Activated naive CD4-positive, alpha-beta T cell treated with anti-CD3 and anti-CD28 coated beads for 36 hours (primary cell): ENCODE results near the gene MAPK8. TPM values are rescaled to one million over a fixed set of nuclear protein-coding genes. Genes with fewer than 3 reads are reported as not detected.

ENCODE experiments used
- CTCF ChIA-PET: fragments of 350-600 bp; sonication (Branson Sonifier 250); formaldehyde crosslinking; loops from one replicate; lab custom pipeline; 2021; ENCODE audit warnings: antibody characterized with exemption; lab: Charles Lee
- DNase-seq: peaks from one replicate; pipeline ENCODE4 v3.0.0-alpha.2; 2020
- H3K27ac Mint-ChIP-seq: one replicate; pipeline ENCODE4 v1.8.0; 2021; ENCODE audit warnings: mild to moderate bottlenecking, mixed read lengths
- H3K27me3 Mint-ChIP-seq: one replicate; pipeline ENCODE4 v1.8.0; 2021; ENCODE audit warnings: low read depth, mixed read lengths
- H3K36me3 Mint-ChIP-seq: one replicate; pipeline ENCODE4 v1.8.0; 2021; ENCODE audit warnings: low read depth, mixed read lengths
- H3K4me1 Mint-ChIP-seq: one replicate; pipeline ENCODE4 v1.8.0; 2021; ENCODE audit warnings: low read depth, mixed read lengths
- H3K4me3 Mint-ChIP-seq: one replicate; pipeline ENCODE4 v1.8.0; 2021; ENCODE audit warnings: mild to moderate bottlenecking, moderate library complexity, mixed read lengths
- H3K9me3 Mint-ChIP-seq: one replicate; pipeline ENCODE4 v1.8.0; 2021; ENCODE audit warnings: mixed read lengths
- intact Hi-C: fragments of 100-400 bp; cut with micrococcal nuclease; formaldehyde crosslinking; loops from one replicate; pipeline ENCODE4 v1.15.1; 2023
- total RNA-seq, 2 experiments: library from RNA; stranded (reverse); gene quantifications; one replicate each; pipeline ENCODE4 v1.2.3, GENCODE V29; 2021

MAPK8 gene
- total RNA-seq, 2 experiments from 2014 or later, result 29.7 to 36.2 TPM

DNA sequence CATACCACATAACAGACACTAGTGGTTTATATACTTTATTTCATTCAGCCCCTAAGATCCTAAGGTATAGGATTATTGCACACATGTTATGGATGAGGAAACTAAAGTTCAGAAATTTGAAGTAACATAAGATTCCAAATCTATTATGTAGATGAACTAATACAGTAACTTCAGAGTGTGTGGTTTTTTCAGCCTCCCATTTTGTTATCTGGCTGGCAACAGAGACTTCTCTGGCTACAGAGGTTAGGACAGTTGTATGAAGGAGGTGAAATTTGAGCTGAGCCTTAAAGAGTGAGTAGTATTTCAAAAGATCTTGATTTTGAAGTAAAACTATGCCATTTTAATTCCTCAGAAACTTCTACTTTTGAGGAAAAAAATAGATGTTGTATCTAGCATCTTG, 125.4 kb downstream of the MAPK8 start:
- no peaks in the 10 kb centered on the region for H3K27me3 Mint-ChIP-seq
- H3K27ac Mint-ChIP-seq, result no peak overlapping the region
- peaks cover 16% of the 10 kb centered on the region for H3K36me3 Mint-ChIP-seq
- H3K4me1 Mint-ChIP-seq, result no peaks in the 10 kb centered on the region
- CTCF ChIA-PET, result no interaction called here
- H3K4me3 Mint-ChIP-seq, result no peak overlapping the region
- no peaks in the 10 kb centered on the region for H3K9me3 Mint-ChIP-seq
- intact Hi-C loops, result no loop called here
- DNase-seq, result no peak

DNA sequence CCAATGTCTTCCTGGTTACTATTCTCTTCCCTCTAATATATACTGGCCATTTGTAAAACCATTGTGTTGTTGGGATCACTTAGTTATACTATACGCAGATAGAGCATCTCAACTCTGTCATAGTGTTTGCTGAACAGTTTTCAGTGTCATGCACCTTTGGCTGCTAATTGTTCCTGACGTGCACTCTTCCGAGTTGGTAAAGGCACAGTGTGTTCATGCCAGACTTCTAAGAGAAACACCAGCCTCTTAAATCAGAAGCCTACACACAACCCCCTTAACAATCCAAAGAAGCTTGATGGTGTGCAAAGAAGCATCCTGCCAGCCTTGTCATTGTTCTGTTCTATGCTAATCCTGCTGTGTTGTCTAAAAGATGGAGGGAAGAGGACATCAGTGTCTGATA, 131.1 kb downstream of the MAPK8 start:
- DNase-seq, result no peak
- peaks cover 9% of the 10 kb centered on the region for H3K36me3 Mint-ChIP-seq
- H3K4me3 Mint-ChIP-seq, result no peak overlapping the region
- no peak overlapping the region for H3K27ac Mint-ChIP-seq
- intact Hi-C loops, result no loop called here
- H3K4me1 Mint-ChIP-seq, result no peaks in the 10 kb centered on the region
- CTCF ChIA-PET, result interaction anchor here (0.6 kb wide), 1 partner anchor 573 kb away, joined by 3 read pairs; no protein-coding TSS in a partner anchor
- H3K9me3 Mint-ChIP-seq, result no peaks in the 10 kb centered on the region
- no peaks in the 10 kb centered on the region for H3K27me3 Mint-ChIP-seq

DNA sequence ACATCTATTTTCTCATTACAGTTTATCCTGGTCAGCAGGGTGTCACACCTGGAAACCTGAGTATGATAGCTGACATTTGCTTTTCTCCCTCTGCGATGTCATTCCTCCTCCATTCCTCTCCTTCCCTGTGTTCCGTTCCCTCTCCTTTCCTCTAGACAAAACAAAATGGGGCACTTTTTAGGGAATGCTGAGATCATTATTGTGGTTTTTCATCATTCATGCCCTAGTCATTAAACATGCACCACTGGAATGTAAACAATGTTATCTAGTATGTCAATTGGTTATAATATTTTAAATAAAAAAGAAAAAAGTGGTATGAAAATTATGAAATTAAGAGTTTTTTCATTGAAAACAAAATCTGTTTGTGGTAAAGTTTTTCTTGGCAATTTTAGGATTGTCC, 132.6 kb downstream of the MAPK8 start:
- Mint-ChIP-seq H3K4me1 (no peaks in the 10 kb centered on the region), H3K4me3 (no peak overlapping the region), H3K36me3 (peaks cover 6% of the 10 kb centered on the region), H3K9me3 (no peaks in the 10 kb centered on the region), H3K27me3 (no peaks in the 10 kb centered on the region), H3K27ac (no peak overlapping the region)
- CTCF ChIA-PET, result no interaction called here
- no peak for DNase-seq
- intact Hi-C loops, result no loop called here

DNA sequence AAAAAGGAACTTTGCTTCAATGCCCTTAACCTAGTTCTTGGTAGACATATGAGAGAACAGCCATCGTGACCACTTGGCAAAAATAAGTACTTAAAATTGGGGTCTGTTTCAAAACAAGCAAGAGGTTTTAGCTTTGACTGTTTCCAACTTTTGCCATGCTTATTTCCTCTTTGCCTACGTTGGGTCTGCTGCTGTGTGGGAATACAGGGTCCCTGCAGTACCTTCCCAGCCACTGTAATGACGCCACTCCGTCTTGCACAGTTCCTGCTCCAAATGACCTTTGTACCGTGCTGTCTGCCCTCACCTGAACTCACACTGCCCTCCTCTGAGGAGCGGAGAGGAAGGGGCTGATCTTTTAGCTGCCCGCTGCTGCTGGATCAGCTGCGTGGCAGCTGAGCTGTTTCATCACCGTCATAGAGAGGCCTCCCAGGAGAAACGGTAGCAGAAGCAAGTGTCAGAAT, 133.1 kb downstream of the MAPK8 start:
- Mint-ChIP-seq H3K4me3 (no peak overlapping the region), H3K27me3 (no peaks in the 10 kb centered on the region), H3K4me1 (no peaks in the 10 kb centered on the region), H3K27ac (no peak overlapping the region), H3K9me3 (no peaks in the 10 kb centered on the region), H3K36me3 (peaks cover 4% of the 10 kb centered on the region)
- no peak for DNase-seq
- intact Hi-C loops, result no loop called here
- CTCF ChIA-PET, result no interaction called here

DNA sequence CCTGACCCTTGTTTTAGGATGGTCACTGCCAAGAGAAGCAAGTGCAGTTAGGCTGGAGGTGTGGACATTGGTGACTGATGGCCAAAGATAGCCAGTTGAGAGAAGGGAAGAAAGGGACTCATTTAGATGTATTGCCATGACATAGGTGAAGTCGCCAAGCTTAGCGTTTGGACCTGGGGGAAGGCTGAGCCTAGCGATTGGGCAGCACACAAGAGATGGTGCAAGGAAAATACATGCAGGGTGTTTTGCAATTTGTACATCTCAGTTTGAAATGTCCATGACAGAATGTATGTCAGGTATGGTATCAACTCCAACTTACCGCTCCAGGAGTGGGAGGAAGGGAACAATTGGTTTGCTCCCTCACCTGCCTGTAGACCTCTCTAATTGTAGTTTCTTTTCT, 134.3 kb downstream of the MAPK8 start:
- no peak for DNase-seq
- CTCF ChIA-PET, result no interaction called here
- Mint-ChIP-seq H3K4me1 (no peaks in the 10 kb centered on the region), H3K27me3 (no peaks in the 10 kb centered on the region), H3K9me3 (no peaks in the 10 kb centered on the region), H3K36me3 (peaks cover 4% of the 10 kb centered on the region), H3K4me3 (no peak overlapping the region), H3K27ac (no peak overlapping the region)
- intact Hi-C loops, result no loop called here

DNA sequence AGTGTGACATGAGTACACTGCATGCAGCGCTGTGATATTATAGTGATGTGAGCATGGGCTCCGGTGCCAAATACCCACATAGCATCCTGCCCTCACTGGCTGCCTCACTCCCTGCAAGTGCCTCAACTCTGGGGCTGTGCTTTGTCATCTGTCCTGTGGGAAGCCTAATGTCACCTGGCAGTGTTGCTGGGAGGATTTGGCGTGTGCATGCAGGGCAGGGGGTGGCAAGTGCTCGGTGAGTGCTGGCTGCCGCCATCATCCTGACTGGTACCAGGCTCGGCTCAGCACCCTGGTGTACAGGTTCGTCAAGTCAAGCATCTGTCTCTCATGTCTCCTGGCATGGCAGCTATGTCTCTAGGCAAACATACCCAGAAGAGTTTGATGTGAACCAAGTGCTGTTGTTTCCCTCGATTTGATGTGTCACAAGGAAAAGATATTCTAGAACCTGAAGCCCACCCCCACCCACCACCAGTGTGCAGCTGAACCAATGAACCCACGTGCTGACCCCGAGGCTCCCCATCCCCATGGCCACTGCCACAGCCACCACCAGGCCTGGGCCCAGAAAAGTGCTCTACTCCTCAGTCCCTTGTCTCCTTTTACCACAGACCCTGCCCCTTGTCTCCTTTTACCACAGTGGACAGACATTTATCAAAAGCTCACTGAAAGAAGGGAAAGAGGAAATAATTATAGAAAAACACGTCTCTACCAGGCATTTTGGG, 135.8 kb downstream of the MAPK8 start:
- no peak overlapping the region for H3K4me3 Mint-ChIP-seq
- CTCF ChIA-PET, result interaction anchor here (1.0 kb wide), 1 partner anchor 17 kb away, joined by 3 read pairs; no protein-coding TSS in a partner anchor
- no peaks in the 10 kb centered on the region for H3K4me1 Mint-ChIP-seq
- H3K9me3 Mint-ChIP-seq, result no peaks in the 10 kb centered on the region
- DNase-seq, result no peak
- intact Hi-C loops, result no loop called here
- H3K36me3 Mint-ChIP-seq, result peaks cover 2% of the 10 kb centered on the region
- no peak overlapping the region for H3K27ac Mint-ChIP-seq
- H3K27me3 Mint-ChIP-seq, result no peaks in the 10 kb centered on the region

DNA sequence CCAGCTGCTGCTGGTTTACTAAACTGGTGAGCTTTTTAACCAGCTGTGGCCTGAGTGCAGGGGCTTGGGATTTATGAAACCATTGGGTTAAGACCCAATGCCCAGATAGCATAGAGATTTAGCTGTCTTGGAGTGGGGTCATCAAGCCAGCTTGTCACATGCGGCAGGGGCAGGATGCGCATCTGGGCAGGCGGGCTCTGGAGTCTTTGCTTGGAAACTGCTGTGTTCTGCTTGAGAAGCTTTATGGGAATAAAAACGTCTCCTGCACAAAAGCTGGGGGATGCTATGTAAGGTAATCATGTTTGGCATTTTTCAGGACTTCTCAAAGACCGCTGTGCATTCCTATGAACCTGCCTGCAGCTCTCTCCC, 136.3 kb downstream of the MAPK8 start:
- Mint-ChIP-seq H3K4me1 (no peaks in the 10 kb centered on the region), H3K27ac (no peak overlapping the region), H3K27me3 (no peaks in the 10 kb centered on the region), H3K4me3 (no peak overlapping the region), H3K9me3 (no peaks in the 10 kb centered on the region), H3K36me3 (peaks cover 2% of the 10 kb centered on the region)
- CTCF ChIA-PET, result interaction anchor here (0.7 to 1.0 kb wide), 2 partner anchors 18 to 24 kb away, joined by 3 read pairs; no protein-coding TSS in a partner anchor
- DNase-seq, result no peak
- intact Hi-C loops, result no loop called here

DNA sequence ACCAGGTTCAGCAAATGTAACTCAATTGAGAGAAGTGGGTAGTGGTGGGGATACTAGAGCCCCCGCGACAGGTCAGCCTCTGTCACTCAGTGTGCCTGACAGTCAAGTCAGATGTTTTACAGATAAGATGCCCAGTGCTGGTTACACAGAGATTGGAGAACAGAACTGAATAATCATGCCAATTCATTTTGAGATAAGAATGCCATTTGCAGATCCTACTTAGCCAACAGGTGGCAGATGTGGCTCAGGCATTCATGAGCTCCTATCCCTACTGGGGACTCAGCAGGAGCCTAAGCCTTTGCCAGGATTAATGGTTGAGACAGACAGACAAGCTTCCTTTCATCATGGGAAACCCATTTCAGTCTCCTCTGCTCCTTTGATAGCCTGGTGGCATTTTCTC, 137.8 kb downstream of the MAPK8 start:
- H3K4me1 Mint-ChIP-seq, result no peaks in the 10 kb centered on the region
- no peak overlapping the region for H3K4me3 Mint-ChIP-seq
- intact Hi-C loops, result no loop called here
- no peaks in the 10 kb centered on the region for H3K9me3 Mint-ChIP-seq
- H3K27me3 Mint-ChIP-seq, result no peaks in the 10 kb centered on the region
- DNase-seq, result no peak
- H3K27ac Mint-ChIP-seq, result no peak overlapping the region
- H3K36me3 Mint-ChIP-seq, result no peaks in the 10 kb centered on the region
- CTCF ChIA-PET, result no interaction called here

DNA sequence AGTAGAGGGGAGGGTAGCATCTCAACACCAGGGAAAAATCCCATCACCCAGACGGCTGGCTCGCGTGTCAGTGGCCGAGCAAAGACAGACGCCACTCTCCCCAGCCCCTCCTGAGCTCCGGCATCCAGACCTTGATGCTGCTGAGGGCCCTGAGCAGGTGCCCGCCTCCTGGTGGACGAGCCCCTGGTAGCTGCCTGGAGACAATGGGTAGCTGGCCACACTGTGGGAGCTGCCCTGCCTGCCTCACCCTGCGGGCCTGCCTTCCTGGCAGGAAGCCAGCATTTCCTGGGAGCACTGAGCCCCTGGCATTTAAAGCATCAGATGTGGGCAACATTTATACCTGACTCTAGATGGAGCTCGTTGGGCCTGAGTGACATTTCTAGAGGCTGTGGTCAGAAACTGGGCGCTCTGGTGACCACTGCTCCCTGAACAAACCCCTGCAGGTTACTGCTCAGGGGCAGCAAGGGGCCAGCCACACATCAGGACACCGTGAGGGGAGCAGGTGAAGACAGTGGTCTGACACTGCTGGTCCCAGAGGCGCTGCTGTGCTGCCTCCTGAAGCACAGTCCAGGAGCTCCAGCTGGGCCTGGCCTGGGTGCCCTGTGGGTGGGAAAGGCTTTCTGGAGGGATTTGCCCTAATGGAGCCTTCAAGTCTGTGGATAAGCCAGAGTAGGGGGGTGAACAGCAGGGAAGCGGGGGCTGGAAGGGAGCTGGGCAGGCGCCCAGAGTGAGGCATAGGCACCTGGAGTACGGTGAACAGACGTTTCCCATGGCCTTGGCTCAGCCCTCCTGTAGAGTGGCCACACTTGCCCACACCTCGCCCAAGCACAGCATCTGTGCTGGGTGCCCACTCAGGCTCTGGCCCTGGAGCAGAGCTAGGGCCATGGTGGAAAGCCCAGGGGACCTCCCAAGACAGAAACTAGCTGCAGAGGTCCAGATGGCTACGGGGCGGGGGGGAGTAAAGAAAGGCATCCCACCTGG, 138.7 kb downstream of the MAPK8 start:
- Mint-ChIP-seq H3K4me3 (no peak overlapping the region), H3K36me3 (no peaks in the 10 kb centered on the region), H3K27ac (no peak overlapping the region), H3K27me3 (no peaks in the 10 kb centered on the region), H3K4me1 (no peaks in the 10 kb centered on the region), H3K9me3 (no peaks in the 10 kb centered on the region)
- no peak for DNase-seq
- intact Hi-C loops, result no loop called here
- CTCF ChIA-PET, result no interaction called here

DNA sequence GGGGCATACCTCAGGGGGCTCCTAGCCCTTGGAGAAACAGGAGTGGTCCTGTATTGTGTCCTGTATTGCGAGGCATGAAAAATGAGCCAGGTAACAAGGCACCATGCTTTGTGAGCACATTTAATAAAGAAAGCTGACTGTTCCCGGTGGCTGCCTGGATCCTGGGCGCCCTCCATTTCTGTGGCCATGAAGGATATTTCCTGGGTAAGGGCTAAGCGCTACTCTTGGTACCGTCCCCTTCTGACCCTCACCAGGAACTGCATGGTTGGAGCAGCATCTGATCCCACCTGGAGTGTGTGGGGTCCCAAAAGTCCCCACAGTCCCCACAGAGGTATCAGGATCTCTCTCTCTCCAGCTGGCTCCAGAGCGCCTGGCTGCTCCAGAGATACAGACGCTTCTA, 139.5 kb downstream of the MAPK8 start:
- intact Hi-C loops, result no loop called here
- H3K36me3 Mint-ChIP-seq, result no peaks in the 10 kb centered on the region
- CTCF ChIA-PET, result no interaction called here

DNA sequence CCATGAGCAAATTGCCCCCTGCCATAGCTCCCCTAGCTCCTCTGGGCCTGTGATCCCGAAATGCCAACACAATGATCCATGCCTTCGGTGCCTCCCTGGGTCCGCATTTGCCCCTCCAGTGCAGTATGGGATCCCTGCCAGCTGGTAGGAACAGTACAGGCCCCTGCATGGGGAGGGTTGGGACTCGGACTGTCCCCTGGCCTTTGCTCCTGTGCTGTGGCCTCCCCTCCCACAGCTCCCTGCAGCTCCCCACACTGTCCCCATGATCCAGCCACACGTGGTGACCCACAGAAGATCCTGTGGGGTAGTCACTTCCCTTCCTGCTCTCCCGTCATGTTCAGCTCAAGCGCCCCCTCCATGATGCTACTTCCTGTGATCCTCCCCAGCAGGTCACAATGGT, 140.3 kb downstream of the MAPK8 start:
- intact Hi-C loops, result no loop called here
- no peaks in the 10 kb centered on the region for H3K36me3 Mint-ChIP-seq
- no peaks in the 10 kb centered on the region for H3K4me1 Mint-ChIP-seq
- H3K9me3 Mint-ChIP-seq, result no peaks in the 10 kb centered on the region
- no peak for DNase-seq
- CTCF ChIA-PET, result no interaction called here
- H3K4me3 Mint-ChIP-seq, result no peak overlapping the region
- no peaks in the 10 kb centered on the region for H3K27me3 Mint-ChIP-seq
- no peak overlapping the region for H3K27ac Mint-ChIP-seq

More for the DNA sequence above, 139.5 kb downstream of the MAPK8 start:
- DNase-seq, result no peak
- H3K4me1 Mint-ChIP-seq, result no peaks in the 10 kb centered on the region
- H3K27me3 Mint-ChIP-seq, result no peaks in the 10 kb centered on the region
- H3K4me3 Mint-ChIP-seq, result no peak overlapping the region
- H3K9me3 Mint-ChIP-seq, result no peaks in the 10 kb centered on the region
- no peak overlapping the region for H3K27ac Mint-ChIP-seq

DNA sequence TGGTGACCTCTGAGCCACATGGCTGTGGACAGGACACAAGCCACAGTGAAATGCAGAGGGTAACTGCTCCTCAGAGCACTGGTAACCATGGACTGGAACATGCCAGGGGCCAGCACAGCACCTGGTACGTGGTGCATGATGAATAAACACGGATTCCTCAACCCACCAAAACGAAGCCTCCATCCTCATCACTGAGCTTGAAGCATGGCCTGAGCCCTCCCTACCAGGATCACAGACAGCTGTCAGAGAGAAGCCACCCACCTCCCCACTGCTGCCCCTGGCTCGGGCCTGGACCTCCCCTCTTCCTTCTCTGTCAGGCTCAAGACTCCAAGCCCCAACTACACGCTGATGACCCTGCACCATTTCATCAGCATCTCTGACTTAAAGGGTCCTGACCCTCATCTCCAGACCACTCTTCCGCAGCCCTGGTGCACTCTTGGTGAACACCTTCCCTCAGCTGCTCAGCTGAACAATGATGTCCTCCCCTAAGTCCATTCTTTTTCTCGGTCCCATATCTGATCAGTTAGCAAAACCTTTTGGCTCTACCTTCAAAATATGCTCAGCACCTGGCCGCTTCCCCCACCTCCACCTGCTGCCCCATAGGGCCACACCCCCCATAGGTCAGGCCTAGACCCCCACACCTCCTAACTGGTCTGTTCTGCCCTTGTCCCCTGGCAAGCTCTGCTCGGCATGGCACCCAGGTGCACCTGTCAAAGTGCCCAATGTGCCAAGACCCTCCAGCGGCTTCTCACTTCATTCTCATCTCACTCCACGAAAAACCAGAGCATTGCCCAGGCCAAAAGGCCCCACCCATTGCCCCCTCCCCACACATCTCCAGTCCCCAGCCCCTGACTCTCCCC, 141.1 kb downstream of the MAPK8 start:
- Mint-ChIP-seq H3K27me3 (no peaks in the 10 kb centered on the region), H3K27ac (no peak overlapping the region), H3K9me3 (no peaks in the 10 kb centered on the region), H3K36me3 (no peaks in the 10 kb centered on the region), H3K4me3 (no peak overlapping the region), H3K4me1 (no peaks in the 10 kb centered on the region)
- CTCF ChIA-PET, result no interaction called here
- no peak for DNase-seq
- intact Hi-C loops, result no loop called here
